ACC112 (cell line): ENCODE data around the gene MLNR.
A peak's percentile ranks its signal among the peaks of the same experiment; 100 is the strongest.

Experiments used
- H2AFZ ChIP-seq: fragments of 200-600 bp; sonication (generic); one replicate; pipeline ENCODE4 v1.6.0; 2017; ENCODE audit warnings: antibody characterized with exemption, low read length; ENCODE audit not compliant: unreplicated experiment
- H3K27ac ChIP-seq: fragments of 200-600 bp; sonication (generic); 2 replicates; pipeline ENCODE4 v1.5.1; 2014; ENCODE audit warnings: low read depth, mild to moderate bottlenecking, antibody characterized with exemption, low read length, moderate library complexity
- H3K27me3 ChIP-seq: fragments of 200-600 bp; sonication (generic); 2 replicates; pipeline ENCODE4 v1.6.1; 2014; ENCODE audit warnings: mild to moderate bottlenecking, antibody characterized with exemption, low read length, moderate library complexity, mixed read lengths; ENCODE audit not compliant: insufficient read depth
- H3K36me3 ChIP-seq: fragments of 200-600 bp; sonication (generic); 2 replicates; pipeline ENCODE4 v1.6.1; 2016; ENCODE audit warnings: mild to moderate bottlenecking, antibody characterized with exemption, low read length, moderate library complexity, mixed read lengths; ENCODE audit not compliant: insufficient read depth
- H3K4me1 ChIP-seq: fragments of 200-600 bp; sonication (generic); one replicate; pipeline ENCODE4 v1.6.1; 2016; ENCODE audit warnings: low read length, mixed read lengths; ENCODE audit not compliant: insufficient read depth, unreplicated experiment, control insufficient read depth
- H3K4me3 ChIP-seq: fragments of 200-600 bp; sonication (generic); 2 replicates; pipeline ENCODE4 v1.5.1; 2014; ENCODE audit warnings: mild to moderate bottlenecking, low read depth, low read length
- H3K79me2 ChIP-seq: fragments of 200-600 bp; sonication (generic); one replicate; pipeline ENCODE4 v1.6.0; 2016; ENCODE audit warnings: low read length; ENCODE audit not compliant: control insufficient read depth, unreplicated experiment, insufficient read depth

The MLNR gene, protein sequence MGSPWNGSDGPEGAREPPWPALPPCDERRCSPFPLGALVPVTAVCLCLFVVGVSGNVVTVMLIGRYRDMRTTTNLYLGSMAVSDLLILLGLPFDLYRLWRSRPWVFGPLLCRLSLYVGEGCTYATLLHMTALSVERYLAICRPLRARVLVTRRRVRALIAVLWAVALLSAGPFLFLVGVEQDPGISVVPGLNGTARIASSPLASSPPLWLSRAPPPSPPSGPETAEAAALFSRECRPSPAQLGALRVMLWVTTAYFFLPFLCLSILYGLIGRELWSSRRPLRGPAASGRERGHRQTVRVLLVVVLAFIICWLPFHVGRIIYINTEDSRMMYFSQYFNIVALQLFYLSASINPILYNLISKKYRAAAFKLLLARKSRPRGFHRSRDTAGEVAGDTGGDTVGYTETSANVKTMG

GRCh38 chr13:49220036-49220855 is at the start of gene MLNR:
TSS of gene MLNR (plus strand) at chr13:49220338. CDS start at chr13:49220338, 0 bp downstream.
- peaks cover 66% of the 10 kb centered on the region for H3K27me3 ChIP-seq
- H3K36me3 ChIP-seq: no peaks in the 10 kb centered on the region
- H2AFZ ChIP-seq: peak within 1 kb of the TSS; percentile 14
- no peak within 1 kb of the TSS for H3K27ac ChIP-seq
- H3K79me2 ChIP-seq: no peaks in the 10 kb centered on the region
- H3K4me1 ChIP-seq: no peaks in the 10 kb centered on the region
- peak within 1 kb of the TSS; percentile 56 for H3K4me3 ChIP-seq

GRCh38 chr13:49171359-49171758 is 48.8 kb upstream of the MLNR start:
- H3K4me1 ChIP-seq: no peaks in the 10 kb centered on the region
- H2AFZ ChIP-seq: no peak overlapping the region
- H3K27me3 ChIP-seq: no peaks in the 10 kb centered on the region
- no peak overlapping the region for H3K27ac ChIP-seq
- H3K4me3 ChIP-seq: no peak overlapping the region
- peaks cover 32% of the 10 kb centered on the region for H3K36me3 ChIP-seq
- peaks cover 3% of the 10 kb centered on the region for H3K79me2 ChIP-seq

DNA sequence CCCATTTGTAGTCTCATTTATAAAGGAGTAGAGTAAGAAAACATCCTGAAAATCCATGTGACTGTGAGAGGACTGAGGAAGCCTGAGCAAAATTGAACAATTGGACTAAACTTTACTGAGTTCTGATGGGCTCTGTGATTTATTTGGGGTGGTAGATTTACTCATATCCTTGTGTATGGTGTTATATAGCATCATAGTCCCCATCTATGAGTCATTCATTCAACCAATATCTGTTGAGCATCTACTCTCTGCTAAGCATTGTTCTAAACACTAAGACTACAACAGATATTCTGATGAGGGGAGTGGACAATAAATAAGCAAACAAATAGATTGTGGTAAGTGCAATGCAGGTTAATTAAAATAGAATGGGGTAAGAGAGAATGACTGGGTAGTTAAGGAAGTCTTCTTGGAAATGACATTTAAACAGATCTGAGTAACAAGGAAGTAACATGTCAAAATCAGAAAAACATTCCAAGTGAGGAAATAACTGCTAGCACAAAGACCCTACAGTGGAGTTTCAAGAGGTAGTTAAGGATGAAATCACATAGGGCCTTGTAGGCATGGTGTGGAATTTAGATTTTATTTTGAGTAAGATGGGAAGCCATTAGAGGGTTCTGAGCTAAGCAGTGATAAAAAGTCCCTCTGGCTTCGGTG is 36.3 kb upstream of the MLNR start:
- H2AFZ ChIP-seq: no peak overlapping the region
- no peaks in the 10 kb centered on the region for H3K27me3 ChIP-seq
- no peaks in the 10 kb centered on the region for H3K79me2 ChIP-seq
- peaks cover 5% of the 10 kb centered on the region for H3K4me1 ChIP-seq
- H3K4me3 ChIP-seq: no peak overlapping the region
- no peak overlapping the region for H3K27ac ChIP-seq
- H3K36me3 ChIP-seq: peaks cover 27% of the 10 kb centered on the region

DNA sequence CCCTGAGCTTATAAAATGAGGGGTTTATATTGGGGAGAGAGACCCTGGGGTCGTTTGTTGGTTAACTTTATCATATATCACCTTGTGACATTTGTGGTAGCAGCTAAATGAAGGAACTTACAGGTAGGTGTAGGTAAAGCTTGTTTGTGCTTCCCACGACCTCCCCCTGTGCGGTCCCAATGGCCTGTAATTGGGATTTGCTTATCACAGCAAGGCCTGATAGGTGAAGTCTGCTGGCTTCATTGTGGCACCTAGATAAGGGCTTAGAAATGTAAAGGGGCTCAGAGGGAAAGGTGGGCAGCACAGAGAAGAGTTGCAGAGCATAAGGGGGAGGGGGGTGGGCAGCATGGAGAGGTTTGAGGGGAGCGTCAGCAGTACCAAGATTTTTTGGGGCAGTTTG is 35.5 kb upstream of the MLNR start:
- H3K4me1 ChIP-seq: peaks cover 5% of the 10 kb centered on the region
- peaks cover 29% of the 10 kb centered on the region for H3K36me3 ChIP-seq
- no peak overlapping the region for H3K27ac ChIP-seq
- H3K27me3 ChIP-seq: no peaks in the 10 kb centered on the region
- H3K4me3 ChIP-seq: no peak overlapping the region
- no peak overlapping the region for H2AFZ ChIP-seq
- no peaks in the 10 kb centered on the region for H3K79me2 ChIP-seq

- no peak overlapping the region for H3K27ac ChIP-seq
- H3K4me1 ChIP-seq: peaks cover 5% of the 10 kb centered on the region
- H3K36me3 ChIP-seq: peaks cover 29% of the 10 kb centered on the region
- no peaks in the 10 kb centered on the region for H3K79me2 ChIP-seq
- H3K4me3 ChIP-seq: no peak overlapping the region
- H3K27me3 ChIP-seq: no peaks in the 10 kb centered on the region
- H2AFZ ChIP-seq: no peak overlapping the region
Measured at GRCh38 chr13:49185264-49185663, 34.9 kb upstream of the MLNR start.

GRCh38 chr13:49190901-49191300 is 29.2 kb upstream of the MLNR start:
- Histone ChIP-seq H3K4me3 (no peak overlapping the region), H3K36me3 (peaks cover 24% of the 10 kb centered on the region), H3K4me1 (no peaks in the 10 kb centered on the region), H3K79me2 (no peaks in the 10 kb centered on the region), H2AFZ (no peak overlapping the region), H3K27ac (no peak overlapping the region), H3K27me3 (no peaks in the 10 kb centered on the region)

GRCh38 chr13:49206641-49207040 is 13.5 kb upstream of the MLNR start:
- H3K4me3 ChIP-seq: no peak overlapping the region
- H2AFZ ChIP-seq: no peak overlapping the region
- H3K36me3 ChIP-seq: peaks cover 31% of the 10 kb centered on the region
- H3K27me3 ChIP-seq: no peaks in the 10 kb centered on the region
- no peaks in the 10 kb centered on the region for H3K4me1 ChIP-seq
- no peak overlapping the region for H3K27ac ChIP-seq
- H3K79me2 ChIP-seq: no peaks in the 10 kb centered on the region

- H3K27ac ChIP-seq: no peak overlapping the region
- H3K4me3 ChIP-seq: no peak overlapping the region
- H3K4me1 ChIP-seq: no peaks in the 10 kb centered on the region
- peaks cover 35% of the 10 kb centered on the region for H3K36me3 ChIP-seq
- no peaks in the 10 kb centered on the region for H3K27me3 ChIP-seq
- H2AFZ ChIP-seq: no peak overlapping the region
- no peaks in the 10 kb centered on the region for H3K79me2 ChIP-seq
Measured at GRCh38 chr13:49208619-49209018, 11.5 kb upstream of the MLNR start.

DNA sequence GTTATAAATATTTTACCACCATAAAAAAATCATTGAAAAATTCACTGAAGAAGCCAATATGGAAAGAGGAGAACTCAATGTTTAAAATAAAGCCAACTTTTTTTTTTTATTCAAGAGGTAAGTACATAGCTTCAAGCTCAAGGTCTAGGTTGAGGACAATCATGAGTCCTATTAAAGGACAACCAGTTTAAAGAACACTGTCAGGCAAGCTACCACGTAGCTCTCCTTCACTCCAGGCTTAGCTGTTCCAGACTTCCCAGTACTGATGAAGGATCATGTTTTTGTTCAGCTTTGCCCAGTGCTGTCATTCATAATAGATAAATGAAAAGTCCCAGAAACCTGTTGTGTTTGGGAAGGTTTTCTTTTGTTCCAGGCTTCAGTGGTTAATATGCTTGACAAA is 10.0 kb upstream of the MLNR start:
- H3K27me3 ChIP-seq: no peaks in the 10 kb centered on the region
- peaks cover 30% of the 10 kb centered on the region for H3K36me3 ChIP-seq
- H3K4me1 ChIP-seq: no peaks in the 10 kb centered on the region
- H2AFZ ChIP-seq: no peak overlapping the region
- no peaks in the 10 kb centered on the region for H3K79me2 ChIP-seq
- H3K27ac ChIP-seq: no peak overlapping the region
- no peak overlapping the region for H3K4me3 ChIP-seq

GRCh38 chr13:49210669-49211068 is 9.5 kb upstream of the MLNR start:
- H3K36me3 ChIP-seq: peaks cover 28% of the 10 kb centered on the region
- no peaks in the 10 kb centered on the region for H3K79me2 ChIP-seq
- no peaks in the 10 kb centered on the region for H3K27me3 ChIP-seq
- no peak overlapping the region for H2AFZ ChIP-seq
- no peak overlapping the region for H3K4me3 ChIP-seq
- no peaks in the 10 kb centered on the region for H3K4me1 ChIP-seq
- H3K27ac ChIP-seq: no peak overlapping the region
